K562 (cell line): ENCODE measurements around the gene SPATA2L. TPM values are rescaled to one million over a fixed set of nuclear protein-coding genes. Genes with fewer than 3 reads are reported as not detected.

Experiments used
- CCNT2 ChIP-seq: IDR thresholded peaks from 2 replicates; pipeline ENCODE4 v1.6.1; 2011; ENCODE audit warnings: borderline replicate concordance, low read depth, mild to moderate bottlenecking, moderate library complexity, mixed read lengths, low read length; ENCODE audit not compliant: insufficient read length; ENCODE audit errors: extremely low read depth
- CTBP1 ChIP-seq: fragments of 450-650 bp; IDR thresholded peaks from 2 replicates; pipeline ENCODE4 v1.6.1; 2016; ENCODE audit warnings: borderline replicate concordance
- CXXC5 ChIP-seq: fragments of 250-450 bp; sonication (Bioruptor Pico); IDR thresholded peaks from 2 replicates; pipeline ENCODE4 v1.8.0; 2022; ENCODE audit warnings: inconsistent platforms, mild to moderate bottlenecking, moderate library complexity
- HCFC1 ChIP-seq: IDR thresholded peaks from 2 replicates; pipeline ENCODE4 v1.6.1; 2012; ENCODE audit warnings: low read depth, low read length, improper control_type of control experiment
- HNRNPUL1 ChIP-seq: fragments of 200-400 bp; formaldehyde crosslinking; IDR thresholded peaks from 2 replicates; pipeline ENCODE4 v1.6.1; 2017; ENCODE audit warnings: low read length
- RBM34 ChIP-seq: fragments of 200-400 bp; formaldehyde crosslinking; IDR thresholded peaks from 2 replicates; pipeline ENCODE4 v1.6.1; 2018; ENCODE audit warnings: low read length, borderline replicate concordance; ENCODE audit not compliant: insufficient read depth
- SP1 ChIP-seq: sonication (generic); formaldehyde crosslinking; IDR thresholded peaks from 2 replicates; pipeline ENCODE4 v1.8.1; 2022; ENCODE audit warnings: mild to moderate bottlenecking, missing genetic modification reagents
- SRF ChIP-seq, 2 experiments: fragments of 250-450, 450-650 bp in 1 of 2; sonication (Bioruptor Pico) in 1 of 2; sonication (generic) in 1 of 2; formaldehyde crosslinking; IDR thresholded peaks; 2 replicates each; pipeline versions ENCODE4 v1.5.0 to v1.5.1; 2020 to 2022; ENCODE audit warnings: mild to moderate bottlenecking in 1 of 2, missing genetic modification reagents in 1 of 2
- ZNF445 ChIP-seq: fragments of 250-450 bp; sonication (Bioruptor Pico); IDR thresholded peaks from 2 replicates; pipeline ENCODE4 v1.4.0; 2020; ENCODE audit warnings: low read depth, mild to moderate bottlenecking, moderate library complexity
- polyA plus RNA-seq, 8 experiments: library from polyadenylated mRNA; depleted of rRNA in 4 of 8; stranded (reverse) in 5 of 8; unstranded in 3 of 8; fragments of >200 nt; fragmentation: Nextera tagmentation in 2 of 8; fragmentation: Illumina TruSeq in 1 of 8; extraction: Ambion mirVana in 2 of 8; extraction: Trizol in 1 of 8; gene quantifications; 2 replicates each; pipeline versions ENCODE4 v1.2.1 to v1.2.3, GENCODE V29; 2011 to 2014; ENCODE audit warnings: inconsistent platforms in 1 of 8, missing spikeins in 1 of 8
- total RNA-seq, 7 experiments: library from RNA; depleted of rRNA in 6 of 7; stranded (reverse); fragments of >200 nt in 6 of 7; fragmentation: Illumina TruSeq in 2 of 7; extraction: Trizol in 2 of 7; gene quantifications; 2 replicates each; pipeline versions ENCODE4 v1.2.1 to v1.2.3, GENCODE V29; 2011 to 2021; ENCODE audit warnings: low replicate concordance in 1 of 7
- TF ChIP-seq, protein P1 (sequence below): fragments of 450-650 bp; IDR thresholded peaks from 2 replicates; pipeline ENCODE4 v1.6.1; 2016; ENCODE audit warnings: mild to moderate bottlenecking, moderate library complexity
- TF ChIP-seq, protein P2 (sequence below): fragments of 150-350 bp; IDR thresholded peaks from 2 replicates; pipeline ENCODE4 v1.6.1; 2014; ENCODE audit warnings: low read depth, mild to moderate bottlenecking, low read length, borderline replicate concordance

The SPATA2L gene
- total and polyA plus RNA-seq, 9 of the 15 experiments (the other 6 are each of a cell fraction or from before 2014, with no cell fraction given), result 0.13 to 19.2 (median 4.8) TPM; not detected in 1

GRCh38 chr16:89701425-89702406, at the start of gene SPATA2L (continued):
- peak; percentile 91 for TF ChIP-seq CTBP1
- TF ChIP-seq, protein P1, sequence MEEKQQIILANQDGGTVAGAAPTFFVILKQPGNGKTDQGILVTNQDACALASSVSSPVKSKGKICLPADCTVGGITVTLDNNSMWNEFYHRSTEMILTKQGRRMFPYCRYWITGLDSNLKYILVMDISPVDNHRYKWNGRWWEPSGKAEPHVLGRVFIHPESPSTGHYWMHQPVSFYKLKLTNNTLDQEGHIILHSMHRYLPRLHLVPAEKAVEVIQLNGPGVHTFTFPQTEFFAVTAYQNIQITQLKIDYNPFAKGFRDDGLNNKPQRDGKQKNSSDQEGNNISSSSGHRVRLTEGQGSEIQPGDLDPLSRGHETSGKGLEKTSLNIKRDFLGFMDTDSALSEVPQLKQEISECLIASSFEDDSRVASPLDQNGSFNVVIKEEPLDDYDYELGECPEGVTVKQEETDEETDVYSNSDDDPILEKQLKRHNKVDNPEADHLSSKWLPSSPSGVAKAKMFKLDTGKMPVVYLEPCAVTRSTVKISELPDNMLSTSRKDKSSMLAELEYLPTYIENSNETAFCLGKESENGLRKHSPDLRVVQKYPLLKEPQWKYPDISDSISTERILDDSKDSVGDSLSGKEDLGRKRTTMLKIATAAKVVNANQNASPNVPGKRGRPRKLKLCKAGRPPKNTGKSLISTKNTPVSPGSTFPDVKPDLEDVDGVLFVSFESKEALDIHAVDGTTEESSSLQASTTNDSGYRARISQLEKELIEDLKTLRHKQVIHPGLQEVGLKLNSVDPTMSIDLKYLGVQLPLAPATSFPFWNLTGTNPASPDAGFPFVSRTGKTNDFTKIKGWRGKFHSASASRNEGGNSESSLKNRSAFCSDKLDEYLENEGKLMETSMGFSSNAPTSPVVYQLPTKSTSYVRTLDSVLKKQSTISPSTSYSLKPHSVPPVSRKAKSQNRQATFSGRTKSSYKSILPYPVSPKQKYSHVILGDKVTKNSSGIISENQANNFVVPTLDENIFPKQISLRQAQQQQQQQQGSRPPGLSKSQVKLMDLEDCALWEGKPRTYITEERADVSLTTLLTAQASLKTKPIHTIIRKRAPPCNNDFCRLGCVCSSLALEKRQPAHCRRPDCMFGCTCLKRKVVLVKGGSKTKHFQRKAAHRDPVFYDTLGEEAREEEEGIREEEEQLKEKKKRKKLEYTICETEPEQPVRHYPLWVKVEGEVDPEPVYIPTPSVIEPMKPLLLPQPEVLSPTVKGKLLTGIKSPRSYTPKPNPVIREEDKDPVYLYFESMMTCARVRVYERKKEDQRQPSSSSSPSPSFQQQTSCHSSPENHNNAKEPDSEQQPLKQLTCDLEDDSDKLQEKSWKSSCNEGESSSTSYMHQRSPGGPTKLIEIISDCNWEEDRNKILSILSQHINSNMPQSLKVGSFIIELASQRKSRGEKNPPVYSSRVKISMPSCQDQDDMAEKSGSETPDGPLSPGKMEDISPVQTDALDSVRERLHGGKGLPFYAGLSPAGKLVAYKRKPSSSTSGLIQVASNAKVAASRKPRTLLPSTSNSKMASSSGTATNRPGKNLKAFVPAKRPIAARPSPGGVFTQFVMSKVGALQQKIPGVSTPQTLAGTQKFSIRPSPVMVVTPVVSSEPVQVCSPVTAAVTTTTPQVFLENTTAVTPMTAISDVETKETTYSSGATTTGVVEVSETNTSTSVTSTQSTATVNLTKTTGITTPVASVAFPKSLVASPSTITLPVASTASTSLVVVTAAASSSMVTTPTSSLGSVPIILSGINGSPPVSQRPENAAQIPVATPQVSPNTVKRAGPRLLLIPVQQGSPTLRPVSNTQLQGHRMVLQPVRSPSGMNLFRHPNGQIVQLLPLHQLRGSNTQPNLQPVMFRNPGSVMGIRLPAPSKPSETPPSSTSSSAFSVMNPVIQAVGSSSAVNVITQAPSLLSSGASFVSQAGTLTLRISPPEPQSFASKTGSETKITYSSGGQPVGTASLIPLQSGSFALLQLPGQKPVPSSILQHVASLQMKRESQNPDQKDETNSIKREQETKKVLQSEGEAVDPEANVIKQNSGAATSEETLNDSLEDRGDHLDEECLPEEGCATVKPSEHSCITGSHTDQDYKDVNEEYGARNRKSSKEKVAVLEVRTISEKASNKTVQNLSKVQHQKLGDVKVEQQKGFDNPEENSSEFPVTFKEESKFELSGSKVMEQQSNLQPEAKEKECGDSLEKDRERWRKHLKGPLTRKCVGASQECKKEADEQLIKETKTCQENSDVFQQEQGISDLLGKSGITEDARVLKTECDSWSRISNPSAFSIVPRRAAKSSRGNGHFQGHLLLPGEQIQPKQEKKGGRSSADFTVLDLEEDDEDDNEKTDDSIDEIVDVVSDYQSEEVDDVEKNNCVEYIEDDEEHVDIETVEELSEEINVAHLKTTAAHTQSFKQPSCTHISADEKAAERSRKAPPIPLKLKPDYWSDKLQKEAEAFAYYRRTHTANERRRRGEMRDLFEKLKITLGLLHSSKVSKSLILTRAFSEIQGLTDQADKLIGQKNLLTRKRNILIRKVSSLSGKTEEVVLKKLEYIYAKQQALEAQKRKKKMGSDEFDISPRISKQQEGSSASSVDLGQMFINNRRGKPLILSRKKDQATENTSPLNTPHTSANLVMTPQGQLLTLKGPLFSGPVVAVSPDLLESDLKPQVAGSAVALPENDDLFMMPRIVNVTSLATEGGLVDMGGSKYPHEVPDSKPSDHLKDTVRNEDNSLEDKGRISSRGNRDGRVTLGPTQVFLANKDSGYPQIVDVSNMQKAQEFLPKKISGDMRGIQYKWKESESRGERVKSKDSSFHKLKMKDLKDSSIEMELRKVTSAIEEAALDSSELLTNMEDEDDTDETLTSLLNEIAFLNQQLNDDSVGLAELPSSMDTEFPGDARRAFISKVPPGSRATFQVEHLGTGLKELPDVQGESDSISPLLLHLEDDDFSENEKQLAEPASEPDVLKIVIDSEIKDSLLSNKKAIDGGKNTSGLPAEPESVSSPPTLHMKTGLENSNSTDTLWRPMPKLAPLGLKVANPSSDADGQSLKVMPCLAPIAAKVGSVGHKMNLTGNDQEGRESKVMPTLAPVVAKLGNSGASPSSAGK, result peak; percentile 83
- peak; percentile 94 for TF ChIP-seq SP1 (CRISPR knock-in tag)
- TF ChIP-seq HCFC1, result peak; percentile 25
- no peak for TF ChIP-seq ZNF445 (CRISPR knock-in tag)
- peak; percentile 79 for TF ChIP-seq CXXC5 (CRISPR knock-in tag)
- TF ChIP-seq, protein P2, sequence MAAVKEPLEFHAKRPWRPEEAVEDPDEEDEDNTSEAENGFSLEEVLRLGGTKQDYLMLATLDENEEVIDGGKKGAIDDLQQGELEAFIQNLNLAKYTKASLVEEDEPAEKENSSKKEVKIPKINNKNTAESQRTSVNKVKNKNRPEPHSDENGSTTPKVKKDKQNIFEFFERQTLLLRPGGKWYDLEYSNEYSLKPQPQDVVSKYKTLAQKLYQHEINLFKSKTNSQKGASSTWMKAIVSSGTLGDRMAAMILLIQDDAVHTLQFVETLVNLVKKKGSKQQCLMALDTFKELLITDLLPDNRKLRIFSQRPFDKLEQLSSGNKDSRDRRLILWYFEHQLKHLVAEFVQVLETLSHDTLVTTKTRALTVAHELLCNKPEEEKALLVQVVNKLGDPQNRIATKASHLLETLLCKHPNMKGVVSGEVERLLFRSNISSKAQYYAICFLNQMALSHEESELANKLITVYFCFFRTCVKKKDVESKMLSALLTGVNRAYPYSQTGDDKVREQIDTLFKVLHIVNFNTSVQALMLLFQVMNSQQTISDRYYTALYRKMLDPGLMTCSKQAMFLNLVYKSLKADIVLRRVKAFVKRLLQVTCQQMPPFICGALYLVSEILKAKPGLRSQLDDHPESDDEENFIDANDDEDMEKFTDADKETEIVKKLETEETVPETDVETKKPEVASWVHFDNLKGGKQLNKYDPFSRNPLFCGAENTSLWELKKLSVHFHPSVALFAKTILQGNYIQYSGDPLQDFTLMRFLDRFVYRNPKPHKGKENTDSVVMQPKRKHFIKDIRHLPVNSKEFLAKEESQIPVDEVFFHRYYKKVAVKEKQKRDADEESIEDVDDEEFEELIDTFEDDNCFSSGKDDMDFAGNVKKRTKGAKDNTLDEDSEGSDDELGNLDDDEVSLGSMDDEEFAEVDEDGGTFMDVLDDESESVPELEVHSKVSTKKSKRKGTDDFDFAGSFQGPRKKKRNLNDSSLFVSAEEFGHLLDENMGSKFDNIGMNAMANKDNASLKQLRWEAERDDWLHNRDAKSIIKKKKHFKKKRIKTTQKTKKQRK, result no peak
- no peak for TF ChIP-seq RBM34
- TF ChIP-seq SRF (CRISPR knock-in tag; IDR thresholded peaks at IDR 0.05), result no peak; a peak in 1 of 4 replicates
- TF ChIP-seq CCNT2, result peak; percentile 52
- TF ChIP-seq HNRNPUL1, result no peak
